8988T (cell line): ENCODE results near the gene KCNQ5.

ENCODE experiments used
- DNase-seq: peaks from one replicate; pipeline ENCODE4 v3.0.0; 2011

KCNQ5 gene

GRCh38 chr6:72755752-72756151 is 133.9 kb downstream of the KCNQ5 start:
- no peak for DNase-seq

DNA sequence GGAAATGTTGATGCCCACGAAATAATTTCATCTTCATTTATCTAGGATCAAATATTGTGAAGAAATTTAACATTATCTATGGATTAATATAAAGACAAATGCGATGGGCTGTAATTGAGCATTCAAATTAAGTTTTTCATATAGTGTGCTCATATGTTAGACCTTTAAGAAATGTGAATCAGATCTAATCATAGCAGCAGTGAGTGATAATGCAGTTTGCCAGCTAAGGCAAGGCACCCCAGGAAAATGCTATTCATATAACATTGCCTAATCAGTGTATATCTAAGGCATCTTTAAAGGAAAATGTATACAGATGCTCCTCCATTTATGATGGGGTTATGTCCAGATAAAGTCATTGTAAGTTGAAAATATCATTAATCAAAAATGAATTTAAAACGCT is 135.2 kb downstream of the KCNQ5 start:
- no peak for DNase-seq

GRCh38 chr6:72757926-72758325 is 136.1 kb downstream of the KCNQ5 start:
- DNase-seq = no peak

DNA sequence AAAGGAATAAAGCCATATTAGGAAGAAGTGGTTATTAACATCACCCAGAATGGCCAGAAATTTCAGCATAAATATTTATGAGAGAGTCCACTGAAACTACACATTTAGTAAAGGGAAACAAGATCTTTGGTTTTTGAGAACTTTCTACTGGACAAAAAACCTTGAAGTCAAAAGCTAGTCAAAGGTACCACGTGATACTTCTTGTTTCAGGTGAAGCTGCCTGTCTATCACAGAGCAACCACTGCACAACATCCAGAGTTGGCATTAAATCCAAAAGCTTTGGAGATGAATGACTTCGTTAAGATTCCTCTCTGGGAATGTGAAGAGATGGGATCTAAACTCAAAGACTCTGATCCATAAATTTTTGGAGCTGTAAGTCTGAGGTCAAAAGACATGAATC is 137.0 kb downstream of the KCNQ5 start:
- no peak for DNase-seq

- no peak for DNase-seq
Measured at GRCh38 chr6:72760114-72760793, 138.4 kb downstream of the KCNQ5 start.

GRCh38 chr6:72761761-72762160 is 139.9 kb downstream of the KCNQ5 start:
- DNase-seq = no peak

GRCh38 chr6:72769459-72770125 is 147.7 kb downstream of the KCNQ5 start:
- no peak for DNase-seq

GRCh38 chr6:72770959-72771358 is 149.1 kb downstream of the KCNQ5 start:
- no peak for DNase-seq

GRCh38 chr6:72776456-72776855 is 154.6 kb downstream of the KCNQ5 start:
- DNase-seq = no peak

DNA sequence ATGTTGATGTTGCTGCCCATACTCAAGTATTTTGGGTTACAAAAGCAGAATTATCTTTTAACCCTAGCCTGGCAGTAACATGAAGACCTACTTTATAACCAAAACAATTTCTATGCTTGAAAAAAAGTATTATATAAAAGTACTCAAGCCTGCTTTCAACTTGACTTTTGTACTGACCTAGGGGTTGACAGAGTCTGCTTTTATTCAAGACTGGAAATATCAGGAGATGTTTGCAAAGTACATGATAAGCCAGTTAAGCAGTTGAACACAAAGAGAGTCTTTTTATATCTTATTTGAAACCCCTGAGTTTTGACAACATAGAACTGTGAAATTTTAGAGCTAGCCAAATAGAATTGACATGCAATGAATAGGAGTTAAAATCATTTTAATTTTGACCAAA is 159.8 kb downstream of the KCNQ5 start:
- no peak for DNase-seq

DNA sequence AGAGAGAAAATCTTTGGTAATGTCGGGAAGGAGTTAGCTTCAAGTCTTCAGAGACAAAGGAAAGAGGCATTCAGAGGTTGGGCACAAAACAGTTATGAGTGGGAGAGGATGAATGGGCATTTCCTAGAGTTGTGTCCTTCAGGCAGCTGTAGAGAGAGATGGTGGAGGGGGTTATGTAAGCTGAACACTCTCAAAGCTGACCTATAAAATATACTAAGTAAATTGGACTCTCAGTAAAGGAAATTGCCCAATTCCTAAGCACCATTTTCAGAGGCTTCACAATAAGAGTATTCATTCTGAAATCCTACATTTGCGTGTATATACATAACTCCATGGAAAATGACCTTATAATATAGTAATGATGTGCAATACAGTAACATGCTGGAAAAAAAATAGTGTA is 161.2 kb downstream of the KCNQ5 start:
- no peak for DNase-seq

- no peak for DNase-seq
Measured at GRCh38 chr6:72783666-72784065, 161.8 kb downstream of the KCNQ5 start.

GRCh38 chr6:72784071-72784470 is 162.2 kb downstream of the KCNQ5 start:
- no peak for DNase-seq

DNA sequence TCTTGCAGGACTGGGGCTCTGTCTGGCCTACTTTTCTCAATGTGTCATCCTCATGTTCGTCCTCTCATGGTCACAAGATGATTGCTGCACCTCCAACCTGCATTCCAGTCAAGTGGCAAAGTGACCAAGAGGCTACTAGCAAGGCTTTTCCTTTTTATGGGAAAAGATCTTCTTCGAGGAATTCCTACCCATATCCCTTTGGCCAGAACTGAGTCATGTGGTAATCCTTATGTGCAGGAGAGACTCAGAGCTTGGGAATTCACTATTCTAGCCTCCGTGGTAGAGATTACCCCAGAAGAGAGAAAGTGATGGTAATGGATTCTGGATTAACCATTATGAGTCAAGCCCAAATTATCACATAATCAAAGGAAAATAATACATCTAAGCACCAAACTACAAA is 162.7 kb downstream of the KCNQ5 start:
- DNase-seq = no peak

GRCh38 chr6:72787391-72788031 is 165.6 kb downstream of the KCNQ5 start:
- no peak for DNase-seq

DNA sequence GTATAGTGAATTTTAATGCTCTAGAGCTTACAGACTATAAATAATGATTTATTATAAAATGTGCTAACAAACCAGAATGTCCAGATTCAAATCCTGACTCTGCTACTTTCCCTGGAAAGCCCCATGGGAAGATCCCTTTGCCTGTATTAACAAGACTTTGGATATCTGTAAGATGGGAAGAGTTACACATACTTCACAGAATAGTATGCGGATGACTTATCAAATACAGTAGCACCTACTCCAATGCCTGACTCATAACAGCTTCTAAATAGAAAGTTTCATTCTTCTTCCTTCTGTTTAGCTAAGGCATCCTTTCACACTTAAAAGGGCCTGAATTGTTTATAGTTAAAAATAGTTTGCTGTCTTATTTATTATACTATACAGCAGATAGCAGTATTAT is 166.3 kb downstream of the KCNQ5 start:
- DNase-seq = no peak

DNA sequence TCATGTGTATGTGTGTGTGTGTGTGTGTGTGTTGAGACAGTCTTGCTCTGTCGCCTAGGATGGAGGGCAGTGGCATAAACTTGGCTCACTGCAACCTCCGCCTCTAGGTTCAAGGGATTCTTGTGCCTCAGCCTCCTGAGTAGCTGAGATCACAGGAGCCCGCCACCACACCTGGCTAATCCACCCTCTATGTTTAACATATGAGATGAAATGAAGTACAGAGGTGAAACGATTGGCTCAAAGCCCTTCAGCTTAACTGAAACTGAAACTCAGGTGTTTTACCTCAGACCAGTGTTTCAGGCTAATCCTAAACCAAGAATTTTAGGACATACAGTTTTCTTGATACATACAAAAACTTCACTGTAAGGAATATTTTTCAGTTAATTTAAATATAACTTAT is 167.3 kb downstream of the KCNQ5 start:
- DNase-seq = no peak

GRCh38 chr6:72792692-72793091 is 170.8 kb downstream of the KCNQ5 start:
- DNase-seq = no peak

DNA sequence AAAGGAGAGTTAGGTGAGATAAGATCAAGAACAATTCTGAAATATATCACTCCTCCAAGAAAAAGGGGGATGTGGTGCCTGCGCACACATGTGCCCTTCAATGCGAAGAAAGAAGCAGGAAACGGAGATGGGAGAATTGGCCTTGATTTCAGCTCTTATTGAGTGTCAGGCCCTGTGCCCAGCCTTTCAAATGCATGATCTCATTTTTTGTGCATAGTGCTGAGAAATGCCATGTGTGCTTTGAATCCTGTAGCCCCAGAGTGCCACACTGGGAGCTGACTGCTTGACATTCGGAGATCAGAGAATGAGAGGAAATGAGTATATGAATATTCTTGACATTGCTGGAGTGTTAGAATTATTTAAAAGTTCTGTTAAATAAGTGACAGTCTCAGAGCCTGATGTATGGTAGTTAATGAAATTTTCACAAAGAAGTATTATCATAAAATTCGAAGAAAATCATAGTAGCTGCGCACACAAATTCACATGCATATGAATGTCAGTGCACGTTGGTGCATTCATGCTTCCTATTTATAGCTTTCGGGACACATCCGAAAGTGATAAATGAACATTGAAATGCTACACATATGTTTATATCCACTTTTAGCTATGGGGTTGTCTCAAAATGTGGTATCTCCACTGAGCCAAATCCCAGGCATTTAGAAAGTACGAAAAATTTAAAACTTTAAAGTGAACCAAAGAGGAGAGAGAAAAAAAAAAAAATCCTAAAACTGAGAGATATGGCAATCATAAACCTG is 172.0 kb downstream of the KCNQ5 start:
- DNase-seq = no peak

- DNase-seq = no peak
Measured at GRCh38 chr6:72798196-72798595, 176.3 kb downstream of the KCNQ5 start.

DNA sequence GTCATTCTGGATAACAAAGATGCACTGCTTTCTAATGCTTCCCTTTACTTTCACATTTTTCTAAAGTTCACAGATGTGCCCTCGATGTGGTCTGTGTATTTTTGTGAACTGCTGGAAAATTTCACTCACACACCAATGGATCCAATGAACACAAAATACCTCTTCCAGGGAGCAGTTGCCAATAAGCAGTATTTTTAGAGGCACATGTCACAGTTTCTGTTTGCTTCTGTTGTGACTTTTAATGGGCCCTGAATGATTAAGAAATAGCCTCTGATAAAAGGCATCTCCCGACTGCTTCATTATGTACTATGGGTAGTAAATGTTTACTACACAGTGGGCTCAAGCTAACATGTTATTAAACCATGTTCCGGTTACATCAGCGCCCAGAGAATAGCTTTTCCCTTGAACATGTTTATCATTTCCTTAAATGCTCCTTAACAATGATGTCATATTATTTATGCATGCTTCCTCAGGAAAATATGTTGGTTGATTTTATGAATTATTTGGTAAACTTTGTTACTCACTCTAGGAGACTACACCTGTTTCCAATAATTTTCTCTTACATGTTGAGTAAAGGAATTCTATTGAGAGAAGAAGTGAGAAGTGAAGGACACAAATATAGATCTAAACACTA is 188.0 kb downstream of the KCNQ5 start:
- no peak for DNase-seq

- no peak for DNase-seq
Measured at GRCh38 chr6:72810571-72811280, 188.9 kb downstream of the KCNQ5 start.
